K562 (cell line): ENCODE measurements around the gene CRELD2. TPM values are rescaled to one million over a fixed set of nuclear protein-coding genes. Genes with fewer than 3 reads are reported as not detected.

Experiments
- CAMTA2 ChIP-seq: fragments of 250-450 bp; sonication (Bioruptor Pico); conservative IDR thresholded peaks from 2 replicates; pipeline ENCODE4 v1.5.1; 2022
- FOXA3 ChIP-seq, 2 experiments: fragments of 450-650 bp in 1 of 2; sonication (generic) in 1 of 2; formaldehyde crosslinking; IDR thresholded peaks in 1 of 2; conservative IDR thresholded peaks in 1 of 2; 2 replicates each; pipeline versions ENCODE4 v1.4.0 to v1.8.0; 2020 to 2022; ENCODE audit warnings: mild to moderate bottlenecking in 2 of 2, missing genetic modification reagents in 1 of 2
- GTF2E2 ChIP-seq: fragments of 200-800 bp; sonication (Bioruptor generic); IDR thresholded peaks from 2 replicates; pipeline ENCODE4 v1.6.1; 2016; ENCODE audit warnings: missing genetic modification characterization, missing compliant biosample characterization
- HCFC1 ChIP-seq: IDR thresholded peaks from 2 replicates; pipeline ENCODE4 v1.6.1; 2012; ENCODE audit warnings: low read depth, low read length, improper control_type of control experiment
- HDAC6 ChIP-seq: IDR thresholded peaks from 2 replicates; pipeline ENCODE4 v1.6.1; 2012; ENCODE audit warnings: low read depth, mild to moderate bottlenecking, control low read depth, inconsistent platforms, low read length, moderate library complexity
- SMAD2 ChIP-seq: fragments of 150-350 bp; IDR thresholded peaks from 2 replicates; pipeline ENCODE4 v1.6.1; 2014; ENCODE audit warnings: low read depth, mild to moderate bottlenecking, low read length
- ZBTB40 ChIP-seq, 2 experiments: fragments of 450-650 bp in 1 of 2; sonication (generic) in 1 of 2; formaldehyde crosslinking in 1 of 2; IDR thresholded peaks; 2 replicates each; pipeline versions ENCODE4 v1.7.1 to v1.9.0; 2016 to 2022; ENCODE audit warnings: inconsistent platforms in 1 of 2, mild to moderate bottlenecking in 1 of 2, missing genetic modification reagents in 1 of 2
- ZNF134 ChIP-seq: fragments of 250-450 bp; sonication (Bioruptor Pico); conservative IDR thresholded peaks from 2 replicates; pipeline ENCODE4 v1.4.0; 2020
- ZNF407 ChIP-seq: fragments of 450-650 bp; IDR thresholded peaks from 2 replicates; pipeline ENCODE4 v1.6.1; 2016; ENCODE audit warnings: low read depth
- ZNF57 ChIP-seq: fragments of 450-650 bp; formaldehyde crosslinking; IDR thresholded peaks from 2 replicates; pipeline ENCODE4 v1.4.0; 2020; ENCODE audit warnings: mild to moderate bottlenecking, moderate library complexity
- polyA plus RNA-seq, 8 experiments: library from polyadenylated mRNA; depleted of rRNA in 4 of 8; stranded (reverse) in 5 of 8; unstranded in 3 of 8; fragments of >200 nt; fragmentation: Nextera tagmentation in 2 of 8; fragmentation: Illumina TruSeq in 1 of 8; extraction: Ambion mirVana in 2 of 8; extraction: Trizol in 1 of 8; gene quantifications; 2 replicates each; pipeline versions ENCODE4 v1.2.1 to v1.2.3, GENCODE V29; 2011 to 2014; ENCODE audit warnings: inconsistent platforms in 1 of 8, missing spikeins in 1 of 8
- total RNA-seq, 7 experiments: library from RNA; depleted of rRNA in 6 of 7; stranded (reverse); fragments of >200 nt in 6 of 7; fragmentation: Illumina TruSeq in 2 of 7; extraction: Trizol in 2 of 7; gene quantifications; 2 replicates each; pipeline versions ENCODE4 v1.2.1 to v1.2.3, GENCODE V29; 2011 to 2021; ENCODE audit warnings: low replicate concordance in 1 of 7

Gene CRELD2
- total and polyA plus RNA-seq, 9 of the 15 experiments (the other 6 are each of a cell fraction or from before 2014, with no cell fraction given): 0.96 to 25.3 (median 8.8) TPM

- TF ChIP-seq GTF2E2 (tag) (no peak), ZNF407 (peak; percentile 58; the same call in 1 of the 2 replicates), ZNF134 (CRISPR knock-in tag) (no peak), SMAD2 (no peak), FOXA3 (CRISPR knock-in tag; conservative IDR thresholded peaks at IDR 0.05 in 1 of 2, IDR thresholded peaks at IDR 0.05 in 1 of 2) (no peak), HDAC6 (no peak), HCFC1 (0 out of 2 replicates have a peak, but pooled peaks have one; percentile 35), CAMTA2 (CRISPR knock-in tag) (no peak), ZBTB40 (IDR thresholded peaks at IDR 0.05) (no peak), ZBTB40 (CRISPR knock-in tag; IDR thresholded peaks at IDR 0.05) (no peak), ZNF57 (CRISPR knock-in tag) (no peak)
Measured at GRCh38 chr22:49970528-49971231, 52.2 kb downstream of the CRELD2 start (continued).
